ENCODE measurements around the gene CATSPER3.

The CATSPER3 gene

GRCh38 chr5:135016861-135017290 lies 49.2 kb downstream of the CATSPER3 start:
- H3K9ac ChIP-seq (ENCODE audit: low read length): no peak overlapping the region
- peaks cover 11% of the 10 kb centered on the region for H3K4me1 ChIP-seq (ENCODE audit: control insufficient read depth, insufficient read depth, low read length)
- no peak overlapping the region for H3K27ac ChIP-seq (ENCODE audit: low read depth, low read length)
- no peak overlapping the region for H3K4me3 ChIP-seq (ENCODE audit: low read length)
- no peaks in the 10 kb centered on the region for H3K36me3 ChIP-seq (ENCODE audit: control insufficient read depth, insufficient read depth, low read length)
- no peaks in the 10 kb centered on the region for H3K27me3 ChIP-seq (ENCODE audit: control insufficient read depth, insufficient read depth, low read length)

GRCh38 chr5:135018457-135018856 lies 50.8 kb downstream of the CATSPER3 start:
- H3K27ac ChIP-seq (ENCODE audit: low read depth, low read length): no peak overlapping the region
- peaks cover 9% of the 10 kb centered on the region for H3K4me1 ChIP-seq (ENCODE audit: control insufficient read depth, insufficient read depth, low read length)

GRCh38 chr5:135019314-135019713 lies 51.6 kb downstream of the CATSPER3 start:
- Histone ChIP-seq H3K36me3 (ENCODE audit: control insufficient read depth, insufficient read depth, low read length) (no peaks in the 10 kb centered on the region), H3K9ac (ENCODE audit: low read length) (no peak overlapping the region), H3K4me3 (ENCODE audit: low read length) (no peak overlapping the region), H3K27ac (ENCODE audit: low read depth, low read length) (no peak overlapping the region), H3K27me3 (ENCODE audit: control insufficient read depth, insufficient read depth, low read length) (no peaks in the 10 kb centered on the region), H3K4me1 (ENCODE audit: control insufficient read depth, insufficient read depth, low read length) (peaks cover 4% of the 10 kb centered on the region)

More at GRCh38 chr5:135018457-135018856, 50.8 kb downstream of the CATSPER3 start:
- H3K27me3 ChIP-seq (ENCODE audit: control insufficient read depth, insufficient read depth, low read length): no peaks in the 10 kb centered on the region
- no peaks in the 10 kb centered on the region for H3K36me3 ChIP-seq (ENCODE audit: control insufficient read depth, insufficient read depth, low read length)
- H3K4me3 ChIP-seq (ENCODE audit: low read length): no peak overlapping the region
- no peak overlapping the region for H3K9ac ChIP-seq (ENCODE audit: low read length)

DNA sequence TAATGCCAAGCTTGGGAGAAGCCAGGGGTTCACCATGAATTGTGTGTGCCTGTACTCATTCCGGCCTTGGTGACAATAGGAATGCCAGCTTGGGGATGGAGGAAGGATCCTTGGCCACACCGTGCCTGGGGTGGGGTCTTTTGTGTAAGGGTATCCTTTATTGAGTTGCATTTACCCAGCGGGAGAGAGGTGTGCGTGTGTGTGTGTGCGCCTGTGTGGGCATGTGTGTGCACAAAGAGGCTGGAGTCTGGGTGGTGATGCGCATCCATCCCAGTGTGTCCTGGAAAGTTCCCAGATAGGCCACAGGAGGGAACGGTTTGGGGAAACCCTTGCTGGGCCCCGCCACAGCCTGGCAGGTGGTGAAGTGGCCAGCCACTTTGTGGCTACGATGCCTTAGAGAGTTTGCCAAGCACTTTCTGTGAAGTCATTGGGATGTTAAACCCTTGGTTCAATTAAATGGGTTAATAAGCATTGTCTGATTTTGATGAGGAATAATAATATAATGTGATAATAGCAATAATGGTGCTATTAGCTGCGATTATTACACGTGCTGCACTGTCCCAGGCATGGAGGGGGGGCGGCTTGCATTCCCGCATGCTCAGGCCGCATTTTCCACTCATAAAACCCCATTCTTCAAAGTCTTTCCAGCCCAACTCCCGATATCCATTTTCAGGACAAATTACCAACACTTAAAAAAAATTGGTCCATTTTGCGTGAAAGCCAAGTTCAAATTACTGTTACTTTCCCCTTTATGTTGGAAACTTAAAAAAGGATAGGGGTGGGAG lies 52.6 kb downstream of the CATSPER3 start:
- Histone ChIP-seq H3K4me3 (ENCODE audit: low read length) (no peak overlapping the region), H3K9ac (ENCODE audit: low read length) (no peak overlapping the region), H3K27ac (ENCODE audit: low read depth, low read length) (no peak overlapping the region), H3K4me1 (ENCODE audit: control insufficient read depth, insufficient read depth, low read length) (no peaks in the 10 kb centered on the region), H3K36me3 (ENCODE audit: control insufficient read depth, insufficient read depth, low read length) (no peaks in the 10 kb centered on the region), H3K27me3 (ENCODE audit: control insufficient read depth, insufficient read depth, low read length) (no peaks in the 10 kb centered on the region)

DNA sequence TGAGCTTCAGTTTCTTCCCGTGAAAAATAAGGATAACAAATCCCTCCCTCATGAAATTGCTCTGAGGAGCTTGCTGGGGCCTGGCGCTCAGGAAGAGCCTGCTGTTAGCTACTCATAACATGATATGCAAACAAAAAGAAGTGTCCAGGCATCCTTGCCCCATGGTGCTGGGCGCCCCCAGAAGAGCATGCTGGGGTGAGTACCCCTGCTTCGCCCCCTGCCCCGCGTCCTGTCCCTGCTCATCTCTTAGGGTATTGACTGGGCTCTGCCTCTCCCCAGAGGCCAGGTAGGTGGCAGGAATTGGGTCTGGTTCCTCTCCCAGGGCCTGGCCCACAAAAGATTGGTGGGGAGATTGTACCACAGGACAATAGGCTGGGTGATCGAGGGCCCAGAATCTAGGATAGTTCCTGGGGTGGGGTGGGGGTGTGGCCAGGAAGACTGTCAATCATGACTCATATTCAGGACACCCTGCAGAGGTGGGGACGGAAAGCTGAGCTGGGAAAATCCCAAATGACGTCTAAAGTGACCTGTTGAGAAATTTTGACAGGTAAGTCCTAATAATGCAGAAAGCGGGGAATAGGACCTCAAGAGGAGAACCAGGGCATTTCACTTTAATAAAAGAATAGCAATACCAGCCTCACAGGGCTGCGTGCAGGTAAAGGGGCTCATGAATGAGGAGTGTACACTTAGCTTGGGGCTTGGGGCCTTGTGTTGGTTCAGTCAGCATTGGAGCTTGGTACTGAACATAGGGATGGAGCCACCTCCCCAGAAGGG lies 57.4 kb downstream of the CATSPER3 start:
- Histone ChIP-seq H3K9ac (ENCODE audit: low read length) (no peak overlapping the region), H3K27me3 (ENCODE audit: control insufficient read depth, insufficient read depth, low read length) (peaks cover 27% of the 10 kb centered on the region), H3K36me3 (ENCODE audit: control insufficient read depth, insufficient read depth, low read length) (no peaks in the 10 kb centered on the region), H3K4me3 (ENCODE audit: low read length) (no peak overlapping the region), H3K27ac (ENCODE audit: low read depth, low read length) (no peak overlapping the region), H3K4me1 (ENCODE audit: control insufficient read depth, insufficient read depth, low read length) (no peaks in the 10 kb centered on the region)

DNA sequence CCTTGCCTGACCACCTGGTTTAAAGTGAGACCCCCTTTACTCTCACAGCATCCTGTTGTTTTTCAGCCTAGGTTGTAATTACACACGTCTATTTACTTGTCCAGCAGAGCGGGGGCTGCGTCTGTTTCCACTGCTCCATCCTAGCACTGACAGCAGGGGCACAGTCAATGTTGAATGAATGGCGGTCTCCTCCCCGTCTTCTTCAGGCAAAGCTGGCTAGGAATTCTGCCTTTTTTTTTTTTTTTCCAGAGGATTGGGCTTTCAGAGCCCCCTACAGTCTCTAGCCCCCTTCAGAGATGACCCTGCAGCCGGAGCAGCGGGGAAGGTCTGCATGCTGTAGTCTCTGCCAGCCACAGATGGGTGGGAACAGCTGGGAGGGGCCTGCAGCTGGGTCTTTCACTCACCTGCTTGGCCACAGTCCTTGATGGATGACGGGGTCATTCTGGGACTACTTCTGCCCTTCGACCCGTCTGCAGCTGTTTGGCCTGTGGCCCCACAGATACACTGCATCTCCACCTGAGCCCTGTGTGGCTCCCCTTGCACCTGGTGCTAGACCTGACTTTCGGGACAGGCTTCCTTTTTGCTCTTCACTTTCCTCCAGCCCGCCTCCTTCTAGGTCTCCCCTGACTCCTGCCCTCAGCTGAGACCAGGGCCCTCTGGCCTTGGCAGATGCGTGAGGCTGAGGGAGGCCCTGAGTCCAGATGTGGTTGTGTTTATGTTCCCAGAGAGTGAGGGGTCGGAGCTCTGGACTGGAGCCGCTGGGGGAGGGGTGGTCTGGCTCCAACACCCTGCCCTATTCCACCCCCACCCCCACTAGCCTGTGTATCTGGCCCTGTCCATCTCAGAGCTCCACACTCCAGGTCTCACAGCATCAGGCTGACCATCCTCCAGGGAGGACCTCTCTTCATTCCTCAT lies 58.3 kb downstream of the CATSPER3 start:
- no peaks in the 10 kb centered on the region for H3K36me3 ChIP-seq (ENCODE audit: control insufficient read depth, insufficient read depth, low read length)
- H3K4me1 ChIP-seq (ENCODE audit: control insufficient read depth, insufficient read depth, low read length): peaks cover 6% of the 10 kb centered on the region
- peaks cover 35% of the 10 kb centered on the region for H3K27me3 ChIP-seq (ENCODE audit: control insufficient read depth, insufficient read depth, low read length)
- H3K27ac ChIP-seq (ENCODE audit: low read depth, low read length): no peak overlapping the region
- H3K9ac ChIP-seq (ENCODE audit: low read length): no peak overlapping the region
- no peak overlapping the region for H3K4me3 ChIP-seq (ENCODE audit: low read length)

GRCh38 chr5:135026645-135027265 lies 59.0 kb downstream of the CATSPER3 start:
- Histone ChIP-seq H3K9ac (ENCODE audit: low read length) (no peak overlapping the region), H3K27ac (ENCODE audit: low read depth, low read length) (no peak overlapping the region), H3K4me1 (ENCODE audit: control insufficient read depth, insufficient read depth, low read length) (peaks cover 7% of the 10 kb centered on the region), H3K4me3 (ENCODE audit: low read length) (no peak overlapping the region), H3K36me3 (ENCODE audit: control insufficient read depth, insufficient read depth, low read length) (no peaks in the 10 kb centered on the region), H3K27me3 (ENCODE audit: control insufficient read depth, insufficient read depth, low read length) (peaks cover 43% of the 10 kb centered on the region)

DNA sequence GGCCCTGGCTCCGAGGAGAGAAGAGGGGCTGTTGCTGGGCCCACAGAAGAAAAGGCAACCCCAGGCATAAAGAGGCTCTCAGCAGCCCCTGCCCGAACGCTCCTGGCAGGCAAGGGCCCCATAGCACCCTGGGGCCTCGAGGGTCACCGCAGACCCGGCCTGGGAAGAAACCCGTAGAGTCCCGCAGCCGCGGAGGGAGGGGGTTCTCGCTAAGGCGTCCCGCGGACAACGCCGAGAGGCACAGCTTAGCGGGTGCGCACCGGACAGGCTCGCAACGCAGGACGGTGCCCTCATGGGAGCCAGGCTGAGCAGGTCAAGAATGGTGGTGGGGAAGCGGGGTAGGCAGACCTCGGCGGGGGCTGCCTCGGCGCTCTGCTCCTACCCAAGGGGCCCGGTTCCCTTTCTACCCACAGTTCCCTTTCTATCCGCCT lies 59.6 kb downstream of the CATSPER3 start:
- H3K9ac ChIP-seq (ENCODE audit: low read length): no peak overlapping the region
- no peak overlapping the region for H3K4me3 ChIP-seq (ENCODE audit: low read length)
- H3K27me3 ChIP-seq (ENCODE audit: control insufficient read depth, insufficient read depth, low read length): peaks cover 48% of the 10 kb centered on the region
- H3K36me3 ChIP-seq (ENCODE audit: control insufficient read depth, insufficient read depth, low read length): no peaks in the 10 kb centered on the region
- H3K4me1 ChIP-seq (ENCODE audit: control insufficient read depth, insufficient read depth, low read length): peaks cover 7% of the 10 kb centered on the region
- no peak overlapping the region for H3K27ac ChIP-seq (ENCODE audit: low read depth, low read length)

DNA sequence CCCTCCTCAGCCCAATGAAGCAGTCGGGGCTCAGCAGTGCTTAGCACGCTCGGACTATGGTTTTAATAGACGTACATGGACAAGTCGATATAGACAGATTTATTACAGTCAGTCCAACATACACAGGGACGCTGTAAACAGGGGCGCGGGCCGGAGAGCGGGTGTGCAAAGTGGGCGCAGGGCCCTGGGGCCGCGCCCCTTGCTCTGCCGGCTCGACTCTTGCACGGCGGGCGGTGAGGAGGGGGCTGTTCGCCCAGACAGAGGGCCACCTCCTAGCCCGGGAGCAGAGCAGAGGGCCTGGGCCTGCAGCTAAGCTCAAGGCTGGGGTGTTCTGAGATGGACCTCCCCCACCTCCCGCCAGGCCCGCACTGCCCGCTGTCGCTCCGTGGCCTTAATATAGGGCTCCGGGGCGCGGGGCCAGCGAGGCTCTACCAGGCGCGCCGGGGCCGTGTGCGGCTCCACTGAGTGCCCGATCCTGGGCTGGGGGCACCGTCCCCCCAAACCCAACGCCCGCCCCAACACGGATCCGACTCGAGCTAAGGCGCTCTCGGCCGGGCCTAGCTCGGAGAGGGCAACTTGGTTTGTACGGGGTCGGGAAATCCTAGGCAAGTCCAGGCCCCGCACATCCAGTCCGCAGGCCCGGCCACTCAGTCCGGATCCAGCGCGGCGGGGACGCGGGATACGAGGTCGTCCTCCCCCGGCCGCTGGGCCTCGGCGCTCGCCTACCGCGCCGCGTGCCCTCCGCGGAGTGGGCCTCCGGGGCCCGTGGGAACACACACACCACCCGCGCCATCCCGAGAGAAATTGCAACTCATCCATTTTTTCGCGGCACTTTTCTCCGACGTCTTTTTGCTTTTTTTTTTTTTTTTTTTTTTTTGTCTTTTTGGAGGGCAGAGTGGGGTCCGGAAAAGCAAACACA lies 60.2 kb downstream of the CATSPER3 start:
- peaks cover 7% of the 10 kb centered on the region for H3K4me1 ChIP-seq (ENCODE audit: control insufficient read depth, insufficient read depth, low read length)

GRCh38 chr5:135028791-135029476 lies 61.2 kb downstream of the CATSPER3 start:
- Histone ChIP-seq H3K4me3 (ENCODE audit: low read length) (no peak overlapping the region), H3K9ac (ENCODE audit: low read length) (no peak overlapping the region), H3K36me3 (ENCODE audit: control insufficient read depth, insufficient read depth, low read length) (no peaks in the 10 kb centered on the region), H3K27me3 (ENCODE audit: control insufficient read depth, insufficient read depth, low read length) (peaks cover 54% of the 10 kb centered on the region), H3K4me1 (ENCODE audit: control insufficient read depth, insufficient read depth, low read length) (peaks cover 7% of the 10 kb centered on the region), H3K27ac (ENCODE audit: low read depth, low read length) (no peak overlapping the region)

More for the DNA sequence above, 60.2 kb downstream of the CATSPER3 start:
- no peak overlapping the region for H3K27ac ChIP-seq (ENCODE audit: low read depth, low read length)
- H3K4me3 ChIP-seq (ENCODE audit: low read length): no peak overlapping the region
- no peak overlapping the region for H3K9ac ChIP-seq (ENCODE audit: low read length)
- H3K27me3 ChIP-seq (ENCODE audit: control insufficient read depth, insufficient read depth, low read length): peaks cover 49% of the 10 kb centered on the region
- H3K36me3 ChIP-seq (ENCODE audit: control insufficient read depth, insufficient read depth, low read length): no peaks in the 10 kb centered on the region

All from rectal smooth muscle tissue (tissue), 1 donor.